Motor neuron (in vitro differentiated cells): ENCODE data around the gene VANGL1. TPM values are rescaled to one million over a fixed set of nuclear protein-coding genes. Genes with fewer than 3 reads are reported as not detected.

Experiments used
- ATAC-seq, 8 experiments: fragments of 200-7000 bp; cut with Tn5 transposase; replicated peaks in 6 of 8; 2 replicates each; pipeline ENCODE4 v1.8.0; 2021; ENCODE audit warnings: mild to moderate bottlenecking in 8 of 8, moderate library complexity in 8 of 8
- H3K27ac ChIP-seq, 2 donors: fragments of 250-450 bp; sonication (Bioruptor Pico); 2 replicates each; pipeline ENCODE4 v1.9.0; 2021; ENCODE audit warnings: antibody characterized with exemption in 2 of 2, mild to moderate bottlenecking in 2 of 2, moderate library complexity in 1 of 2
- H3K4me1 ChIP-seq, 2 donors: fragments of 250-450 bp; sonication (Bioruptor Pico); replicated peaks in 1 of 2; 2 replicates each; pipeline ENCODE4 v1.6.1; 2021; ENCODE audit warnings: antibody characterized with exemption in 2 of 2, mild to moderate bottlenecking in 2 of 2, moderate library complexity in 1 of 2
- H3K4me3 ChIP-seq, 5 donors: fragments of 250-450 bp; sonication (Bioruptor Pico); 2 replicates each; pipeline ENCODE4 v1.9.0; 2021; ENCODE audit warnings: antibody characterized with exemption in 5 of 5, mild to moderate bottlenecking in 5 of 5, moderate library complexity in 4 of 5
- WGBS, 10 experiments: fragments of 450-650 bp; shearing (Covaris generic); methylation state at CpG; one replicate each; pipeline ENCODE4 v1.0.0; 2022; 5-methylcytosine and 5-hydroxymethylcytosine counted together
- in situ Hi-C, 9 experiments: fragments of 400-800 bp; cut with MboI; loops; one replicate each; pipeline ENCODE4 v1.15.0; 2021; ENCODE audit warnings: low sequenced_read_pairs in 9 of 9, low pct_unique_long_range_greater_than_20kb in 2 of 9; ENCODE audit not compliant: unreplicated experiment in 9 of 9
- total RNA-seq, 8 experiments: library from RNA; unstranded; fragments of 300-600 nt; gene quantifications; 2 replicates each; pipeline versions ENCODE4 v1.2.3 to v1.2.4, GENCODE V29; 2022

The VANGL1 gene
- total RNA-seq, 8 experiments from 2014 or later: 0.95 to 12.2 (median 3.7) TPM

GRCh38 chr1:115701090-115701489 lies 59.3 kb downstream of the VANGL1 start:
- 50 to 84% (median 74%) methylated on average over 1 to 3 of the region's 3 CpGs; no CpG with 5 or more reads in 2 of the 10 experiments for WGBS, 10 experiments
- in situ Hi-C loops: loop anchor here in 2 of 9 experiments (10.0 to 25.0 kb wide), 2 partner anchors 86 to 89 kb away; no protein-coding TSS in a partner anchor
- no peak for ATAC-seq

GRCh38 chr1:115702959-115703358 lies 61.2 kb downstream of the VANGL1 start:
- 0 to 86% (median 54%) methylated on average over 1 to 3 of the region's 3 CpGs; no CpG with 5 or more reads in 3 of the 10 experiments for WGBS, 10 experiments
- H3K4me3 ChIP-seq: no peak overlapping the region
- H3K4me1 ChIP-seq: peaks cover 9 to 16% of the 10 kb centered on the region in 2 donors
- no peak overlapping the region for H3K27ac ChIP-seq
- peak in 2 of 8 experiments; percentile 50 to 56 for ATAC-seq
- in situ Hi-C loops: loop anchor here in 2 of 9 experiments (10.0 to 25.0 kb wide), 2 partner anchors 88 to 91 kb away; no protein-coding TSS in a partner anchor

More at GRCh38 chr1:115701090-115701489, 59.3 kb downstream of the VANGL1 start:
- no peak overlapping the region for H3K27ac ChIP-seq
- peaks cover 9 to 13% of the 10 kb centered on the region in 2 donors for H3K4me1 ChIP-seq
- no peak overlapping the region for H3K4me3 ChIP-seq

- WGBS, 10 experiments: 0 to 92% (median 78%) methylated on average over 1 to 12 of the region's 12 CpGs
- no peak overlapping the region for H3K4me3 ChIP-seq
- peak; percentile 47 to 86 (median 76) for ATAC-seq
- peaks cover 9 to 16% of the 10 kb centered on the region in 2 donors for H3K4me1 ChIP-seq
- in situ Hi-C loops: loop anchor here in 2 of 9 experiments (10.0 to 25.0 kb wide), 2 partner anchors 91 to 93 kb away; no protein-coding TSS in a partner anchor
- H3K27ac ChIP-seq: no peak overlapping the region
Measured at GRCh38 chr1:115705085-115705951, 63.5 kb downstream of the VANGL1 start.

- WGBS, 10 experiments: 0 to 100% (median 73%) methylated on average over 1 to 6 of the region's 9 CpGs; no CpG with 5 or more reads in 3 of the 10 experiments
- H3K27ac ChIP-seq: no peak overlapping the region
- in situ Hi-C loops: loop anchor here in 2 of 9 experiments (10.0 to 25.0 kb wide), 2 partner anchors 91 to 94 kb away; no protein-coding TSS in a partner anchor
- peaks cover 9 to 16% of the 10 kb centered on the region in 2 donors for H3K4me1 ChIP-seq
- peak in 3 of 8 experiments; percentile 7 to 19 (median 9) for ATAC-seq
- H3K4me3 ChIP-seq: no peak overlapping the region
Measured at GRCh38 chr1:115705963-115706362, 64.2 kb downstream of the VANGL1 start.

GRCh38 chr1:115706587-115707425 lies 65.0 kb downstream of the VANGL1 start:
- no peak overlapping the region for H3K27ac ChIP-seq
- WGBS, 10 experiments: 0 to 88% (median 33%) methylated on average over 1 to 8 of the region's 8 CpGs
- H3K4me3 ChIP-seq: no peak overlapping the region
- in situ Hi-C loops: loop anchor here in 2 of 9 experiments (10.0 to 25.0 kb wide), 2 partner anchors 92 to 95 kb away; no protein-coding TSS in a partner anchor
- peak; percentile 24 to 83 (median 62) for ATAC-seq
- peaks cover 9 to 16% of the 10 kb centered on the region in 2 donors for H3K4me1 ChIP-seq

- no peak overlapping the region for H3K27ac ChIP-seq
- in situ Hi-C loops: loop anchor here in 3 of 9 experiments (10.0 to 25.0 kb wide), 2 partner anchors 54 to 99 kb away; partner anchors contain the start of gene CASQ2 (in 2 of the 3)
- ATAC-seq: peak in 2 of 8 experiments; percentile 53 to 68
- 0 to 76% (median 60%) methylated on average over 2 to 8 of the region's 9 CpGs for WGBS, 10 experiments
- H3K4me3 ChIP-seq: no peak overlapping the region
- H3K4me1 ChIP-seq: peaks cover 0 to 3% of the 10 kb centered on the region in 2 donors
Measured at GRCh38 chr1:115710859-115711624, 69.3 kb downstream of the VANGL1 start.

GRCh38 chr1:115712911-115713609 lies 71.3 kb downstream of the VANGL1 start:
- no peak overlapping the region for H3K27ac ChIP-seq
- peaks cover 0 to 2% of the 10 kb centered on the region in 2 donors for H3K4me1 ChIP-seq
- in situ Hi-C loops: loop anchor here in 3 of 9 experiments (10.0 to 25.0 kb wide), 2 partner anchors 52 to 101 kb away; partner anchors contain the start of gene CASQ2 (in 2 of the 3)
- ATAC-seq: peak in 2 of 8 experiments; percentile 38 to 42
- no peak overlapping the region for H3K4me3 ChIP-seq
- WGBS, 10 experiments: 0 to 95% (median 61%) methylated on average over 1 to 10 of the region's 10 CpGs; no CpG with 5 or more reads in 1 of the 10 experiments

- Histone ChIP-seq H3K4me1 (peaks cover 0 to 6% of the 10 kb centered on the region in 2 donors), H3K27ac (no peak overlapping the region), H3K4me3 (no peak overlapping the region)
- in situ Hi-C loops: loop anchor here in 3 of 9 experiments (10.0 to 25.0 kb wide), 2 partner anchors 51 to 102 kb away; partner anchors contain the start of gene CASQ2 (in 2 of the 3)
- no peak for ATAC-seq
- 27 to 87% (median 85%) methylated on average over 2 to 4 of the region's 5 CpGs; no CpG with 5 or more reads in 4 of the 10 experiments for WGBS, 10 experiments
Measured at GRCh38 chr1:115713906-115714305, 72.1 kb downstream of the VANGL1 start.

- WGBS, 10 experiments: 57 to 71% (median 63%) methylated on average over 1 of the region's 1 CpG; no CpG with 5 or more reads in 6 of the 10 experiments
- Histone ChIP-seq H3K4me1 (peaks cover 3 to 14% of the 10 kb centered on the region in 2 donors), H3K27ac (no peak overlapping the region), H3K4me3 (no peak overlapping the region)
- in situ Hi-C loops: loop anchor here in 3 of 9 experiments (10.0 to 25.0 kb wide), 2 partner anchors 50 to 102 kb away; partner anchors contain the start of gene CASQ2 (in 2 of the 3)
- peak in 1 of 8 experiments; percentile 17 for ATAC-seq
Measured at GRCh38 chr1:115714572-115715141, 72.9 kb downstream of the VANGL1 start.

GRCh38 chr1:115717541-115717940 lies 75.8 kb downstream of the VANGL1 start:
- peak in 4 of 8 experiments; percentile 50 to 75 (median 64) for ATAC-seq
- in situ Hi-C loops: loop anchor here in 3 of 9 experiments (10.0 to 25.0 kb wide), 2 partner anchors 47 to 105 kb away; partner anchors contain the start of gene CASQ2 (in 2 of the 3)

More at GRCh38 chr1:115717541-115717940, 75.8 kb downstream of the VANGL1 start:
- Histone ChIP-seq H3K4me1 (peaks cover 3 to 15% of the 10 kb centered on the region in 2 donors), H3K27ac (no peak overlapping the region), H3K4me3 (no peak overlapping the region)
- 20 to 81% (median 51%) methylated on average over 2 to 5 of the region's 5 CpGs; no CpG with 5 or more reads in 2 of the 10 experiments for WGBS, 10 experiments
